T47D (cell line): Measurements from ENCODE around the gene PDE4B.
"Not testable (repeated sequence)": the region's sequence is repeated elsewhere in the genome, so short reads cannot be mapped to it uniquely, and the experiment has no call there.

Experiments used
- DNase-seq, 2 experiments: peaks; one replicate each; pipeline versions ENCODE4 v3.0.0 to v3.0.0-alpha.2; 2011 to 2012; ENCODE audit warnings: low read depth in 1 of 2, low spot score in 1 of 2
- JUND ChIP-seq: IDR thresholded peaks from 2 replicates; pipeline ENCODE4 v1.6.1; 2012; ENCODE audit warnings: low read depth
- in situ Hi-C: cut with HindIII; loops from 2 replicates; pipeline ENCODE4 v1.10.0; 2016; ENCODE audit warnings: low sequenced_read_pairs, low pct_unique_long_range_greater_than_20kb

The PDE4B gene

DNA sequence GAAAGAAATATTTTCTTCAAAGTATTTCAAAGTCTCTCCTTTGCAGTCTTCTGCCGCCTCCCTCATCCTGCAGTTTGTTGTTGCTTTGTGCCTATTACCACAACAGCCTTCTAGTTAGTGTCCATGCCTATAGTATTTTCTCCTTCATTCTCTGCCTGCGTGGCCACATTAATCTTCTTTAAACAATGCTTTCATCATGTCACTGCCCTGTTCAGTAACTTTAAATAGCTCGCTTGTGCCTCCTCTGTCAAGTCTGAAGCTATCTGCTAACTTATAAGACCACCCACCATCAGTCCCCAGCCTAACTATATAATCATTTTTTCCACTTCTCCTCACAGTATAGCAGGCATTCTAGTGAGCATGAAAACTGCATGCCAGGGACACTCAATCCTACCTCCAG, 290.3 kb downstream of the PDE4B start:
- in situ Hi-C loops: no loop called here
- DNase-seq: no peak
- no peak for TF ChIP-seq JUND

DNA sequence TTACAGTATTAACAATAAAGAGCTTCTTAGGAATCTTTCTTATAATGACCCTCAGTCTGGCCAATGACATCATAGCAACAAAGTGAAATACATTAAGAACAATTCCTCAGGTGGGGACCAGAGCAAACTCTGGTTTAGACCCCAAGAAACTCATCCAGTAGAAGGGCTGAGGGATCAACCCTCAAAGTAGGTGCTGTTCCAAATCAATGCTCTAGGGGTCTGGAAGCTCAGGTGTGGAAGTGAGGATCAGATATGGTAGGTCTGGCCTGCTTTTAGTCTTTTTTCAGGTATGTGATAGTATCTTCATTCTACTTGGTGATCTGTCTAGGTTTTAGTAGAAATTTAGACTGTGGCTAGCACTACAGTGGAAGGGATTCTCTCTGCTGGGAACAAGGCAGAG, 291.7 kb downstream of the PDE4B start:
- no peak for TF ChIP-seq JUND
- no peak for DNase-seq
- in situ Hi-C loops: no loop called here

DNA sequence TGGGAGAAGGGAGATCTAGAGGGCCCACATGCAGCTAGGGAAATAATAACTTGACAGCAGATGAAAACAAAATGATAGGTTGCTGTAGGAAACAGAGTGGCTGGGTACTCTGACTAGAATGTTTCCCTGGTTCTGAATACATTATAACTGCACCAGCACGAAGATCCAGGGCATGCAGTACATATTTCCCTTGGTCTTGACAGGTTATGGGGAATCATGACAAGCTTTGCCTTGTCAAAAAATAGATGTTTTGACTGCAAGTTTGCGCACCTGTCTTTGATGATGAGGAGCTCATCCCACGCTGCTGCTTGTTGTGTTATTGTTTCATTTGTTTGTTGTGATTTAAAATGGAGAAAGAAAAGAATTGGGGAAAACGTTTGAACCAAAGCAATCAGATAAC, 292.9 kb downstream of the PDE4B start:
- TF ChIP-seq JUND: no peak
- in situ Hi-C loops: no loop called here
- no peak for DNase-seq

DNA sequence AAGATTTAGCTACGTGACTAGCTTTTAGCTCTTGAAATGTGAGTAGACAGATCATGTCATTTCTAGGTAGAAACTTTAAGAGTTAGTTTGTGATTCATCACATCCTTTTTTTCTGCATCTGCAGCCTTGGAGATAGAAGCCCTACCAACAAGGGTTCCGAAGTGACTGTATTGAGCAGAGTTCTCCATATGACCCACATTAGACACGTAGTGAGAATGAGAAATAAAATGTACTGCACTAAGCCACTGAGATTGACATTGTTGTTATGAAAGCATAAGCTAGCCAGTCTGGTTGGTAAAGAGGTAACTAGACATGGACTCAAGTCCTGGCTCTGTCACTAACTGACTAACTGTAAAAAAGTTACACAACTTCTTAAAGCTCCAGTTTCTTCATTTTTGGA, 296.1 kb downstream of the PDE4B start:
- DNase-seq: no peak
- no peak for TF ChIP-seq JUND

DNA sequence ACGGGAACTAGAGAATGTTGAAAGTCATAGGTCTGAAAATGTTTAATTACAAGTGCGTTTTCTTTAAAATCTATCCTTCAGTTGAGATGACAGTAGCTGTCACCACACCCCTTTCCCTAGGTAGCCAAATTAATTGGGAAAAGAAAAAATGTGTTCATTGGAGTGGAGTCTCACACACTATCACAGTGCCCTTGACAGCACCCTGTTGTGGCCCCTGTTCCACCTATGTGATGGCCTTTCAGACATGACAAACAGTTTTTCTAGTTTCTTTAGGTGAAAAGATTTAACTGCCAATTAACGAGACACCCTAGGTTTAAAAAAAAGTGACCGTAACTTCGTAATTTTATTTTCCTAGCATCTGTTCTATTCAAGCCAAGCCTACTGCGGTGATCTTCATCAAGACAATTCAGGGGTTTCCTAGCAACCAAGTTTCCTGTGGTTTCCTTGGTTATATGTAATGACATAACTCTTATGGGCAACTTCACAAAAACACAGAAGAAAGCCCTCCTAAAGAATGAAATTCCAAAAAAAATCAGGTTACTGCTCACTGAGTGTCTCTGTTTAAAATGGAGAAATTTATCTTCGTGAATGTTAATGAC, 298.3 kb downstream of the PDE4B start:
- in situ Hi-C loops: no loop called here
- TF ChIP-seq JUND: no peak
- no peak for DNase-seq

More for the DNA sequence above, 296.1 kb downstream of the PDE4B start:
- in situ Hi-C loops: no loop called here

DNA sequence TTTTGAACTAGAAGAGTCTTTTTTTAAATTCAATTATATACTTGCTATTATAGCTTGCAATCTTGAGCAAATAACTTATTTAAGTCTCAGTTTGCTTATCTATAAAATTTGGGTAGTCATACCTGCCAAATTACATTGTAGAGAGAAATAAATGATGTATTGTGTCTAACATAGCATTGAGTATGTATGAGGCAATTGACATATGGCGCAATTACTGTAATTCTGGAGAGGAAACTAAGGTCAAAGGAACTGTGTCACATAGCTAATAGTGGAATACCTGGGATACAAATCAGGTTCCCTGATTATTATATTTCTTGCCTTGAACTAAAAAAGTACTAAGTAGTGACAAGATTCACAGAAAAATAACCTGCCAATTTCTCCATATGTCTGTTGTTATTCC, 302.5 kb downstream of the PDE4B start:
- in situ Hi-C loops: no loop called here
- no peak for TF ChIP-seq JUND
- no peak for DNase-seq

DNA sequence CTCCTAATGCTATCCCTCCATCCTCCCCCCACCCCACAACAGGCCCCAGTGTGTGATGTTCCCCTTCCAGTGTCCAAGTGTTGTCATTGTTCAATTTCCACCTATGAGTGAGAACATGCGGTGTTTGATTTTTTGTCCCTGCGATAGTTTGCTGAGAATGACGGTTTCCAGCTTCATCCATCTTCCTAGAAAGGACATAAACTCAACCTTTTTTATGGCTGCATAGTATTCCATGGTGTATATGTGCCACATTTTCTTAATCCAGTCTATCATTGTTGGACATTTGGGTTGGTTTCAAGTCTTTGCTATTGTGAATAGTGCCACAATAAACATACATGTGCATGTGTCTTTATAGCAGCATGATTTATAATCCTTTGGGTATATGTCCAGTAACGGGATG, 308.3 kb downstream of the PDE4B start:
- in situ Hi-C loops, DNase-seq: not testable (repeated sequence)

DNA sequence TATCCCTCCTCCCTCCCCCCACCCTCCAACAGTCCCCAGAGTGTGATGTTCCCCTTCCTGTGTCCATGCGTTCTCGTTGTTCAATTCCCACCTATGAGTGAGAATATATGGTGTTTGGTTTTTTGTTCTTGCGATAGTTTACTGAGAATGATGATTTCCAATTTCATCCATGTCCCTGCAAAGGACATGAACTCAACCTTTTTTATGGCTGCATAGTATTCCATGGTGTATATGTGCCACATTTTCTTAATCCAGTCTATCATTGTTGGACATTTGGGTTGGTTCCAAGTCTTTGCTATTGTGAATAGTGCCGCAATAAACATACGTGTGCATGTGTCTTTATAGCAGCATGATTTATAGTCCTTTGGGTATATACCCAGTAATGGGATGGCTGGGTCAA, 311.4 kb downstream of the PDE4B start:
- DNase-seq, in situ Hi-C loops: not testable (repeated sequence)

DNA sequence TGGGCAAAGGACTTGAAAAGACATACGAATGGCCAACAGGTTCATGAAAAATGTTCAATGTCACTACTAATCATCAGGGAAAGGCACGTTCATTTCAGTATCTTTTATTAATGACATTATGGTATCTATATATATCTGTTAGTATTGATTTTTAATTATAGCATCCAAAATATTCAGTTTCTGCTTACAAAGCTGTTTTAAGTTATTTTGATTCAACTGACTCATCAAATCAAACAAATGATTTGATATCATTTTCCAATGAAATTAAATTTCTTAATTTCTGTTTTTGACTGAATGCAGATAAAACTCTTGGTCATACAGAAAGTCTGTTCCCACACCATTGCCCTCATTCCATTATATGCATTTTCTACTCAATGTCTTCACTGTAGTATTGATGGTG, 315.9 kb downstream of the PDE4B start:
- DNase-seq: no peak
- in situ Hi-C loops: no loop called here
- no peak for TF ChIP-seq JUND

DNA sequence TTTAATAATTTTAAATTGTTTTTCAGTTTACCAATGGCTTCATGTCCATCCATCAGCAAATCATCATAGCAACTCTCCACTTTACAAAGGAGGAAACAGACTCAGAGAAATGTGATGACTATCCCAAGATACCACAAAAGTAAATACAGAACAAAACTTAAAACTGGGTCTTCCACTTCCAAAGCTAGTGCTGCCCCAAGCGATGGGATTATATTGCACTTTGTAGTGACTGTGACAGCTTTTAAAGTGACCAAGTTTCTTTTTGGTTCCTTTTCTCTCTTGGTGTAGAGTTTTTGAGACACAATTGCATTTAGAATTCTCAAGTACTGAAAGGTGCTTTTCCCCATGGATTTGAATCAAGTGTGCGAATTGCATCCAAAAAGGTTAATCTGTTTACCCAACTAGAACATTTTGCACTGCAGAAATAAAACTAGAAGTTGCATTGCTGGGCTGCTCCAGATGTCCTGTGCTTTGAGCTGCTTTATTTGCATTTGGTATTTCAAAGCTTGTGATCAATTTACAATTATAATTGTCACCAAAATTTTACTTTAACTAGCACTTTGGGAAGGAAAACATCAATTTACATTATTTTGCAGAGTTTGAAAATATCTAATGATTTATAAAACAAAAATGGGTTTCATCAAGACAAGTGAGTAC, 320.2 kb downstream of the PDE4B start:
- in situ Hi-C loops: no loop called here
- no peak for TF ChIP-seq JUND
- peak in 1 of 2 experiments; percentile 4 for DNase-seq

DNA sequence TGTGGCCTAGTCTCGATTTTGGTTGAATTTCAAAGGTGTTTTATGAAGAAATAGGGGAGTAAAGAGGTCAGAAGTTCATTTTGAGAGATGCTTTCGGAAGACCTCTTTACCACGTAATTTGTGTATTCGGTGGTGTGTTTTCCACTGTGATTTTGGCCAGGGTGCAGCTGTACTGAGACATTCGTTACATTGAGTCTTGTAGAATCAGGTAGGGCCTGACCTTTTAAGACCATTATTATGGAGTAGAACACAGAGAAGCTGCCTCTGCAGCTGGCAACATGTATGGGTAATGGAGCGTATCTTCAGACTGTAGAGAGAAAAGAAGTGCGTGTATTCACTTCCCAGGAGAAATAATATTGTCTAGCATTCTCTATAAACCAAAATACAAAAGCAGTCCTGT, 326.5 kb downstream of the PDE4B start:
- DNase-seq: no peak
- TF ChIP-seq JUND: no peak
- in situ Hi-C loops: no loop called here

DNA sequence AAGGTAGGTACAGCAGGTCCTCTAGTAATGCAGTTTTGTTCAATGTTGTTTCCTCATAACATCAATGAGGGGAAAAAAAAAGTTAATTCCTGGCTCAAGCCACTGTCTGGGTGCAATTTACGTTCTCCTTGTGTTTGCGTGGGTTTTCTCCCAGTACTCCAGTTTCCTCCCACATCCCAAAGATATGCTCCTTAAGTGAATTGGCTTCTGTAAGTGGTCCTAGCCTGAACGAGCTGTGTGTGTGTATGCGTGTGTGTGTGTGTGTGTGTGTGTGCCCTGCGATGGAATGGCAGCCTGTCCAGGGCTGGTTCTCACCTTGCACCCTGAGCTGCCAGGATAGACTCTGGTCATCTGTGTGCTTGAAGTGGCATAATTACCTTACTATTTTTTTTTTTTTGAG, 332.0 kb downstream of the PDE4B start:
- no peak for TF ChIP-seq JUND
- DNase-seq: no peak
- in situ Hi-C loops: no loop called here

DNA sequence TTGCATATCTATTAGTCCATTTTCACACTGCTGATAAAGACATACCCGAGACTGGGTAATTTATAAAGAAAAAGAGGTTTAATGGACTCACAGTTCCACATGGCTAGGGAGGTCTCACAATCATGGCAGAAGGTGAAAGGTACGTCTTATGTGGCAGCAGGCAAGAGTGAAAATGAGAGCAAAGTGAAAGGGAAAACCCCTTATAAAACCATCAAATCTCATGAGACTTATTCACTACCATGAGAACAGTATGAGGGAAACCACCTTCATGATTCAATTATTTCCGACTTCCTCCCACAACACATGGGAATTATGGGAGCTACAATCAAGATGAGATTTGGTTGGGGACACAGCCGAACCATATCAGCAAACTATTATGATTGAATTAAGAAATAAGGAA, 335.9 kb downstream of the PDE4B start:
- DNase-seq, in situ Hi-C loops: not testable (repeated sequence)

DNA sequence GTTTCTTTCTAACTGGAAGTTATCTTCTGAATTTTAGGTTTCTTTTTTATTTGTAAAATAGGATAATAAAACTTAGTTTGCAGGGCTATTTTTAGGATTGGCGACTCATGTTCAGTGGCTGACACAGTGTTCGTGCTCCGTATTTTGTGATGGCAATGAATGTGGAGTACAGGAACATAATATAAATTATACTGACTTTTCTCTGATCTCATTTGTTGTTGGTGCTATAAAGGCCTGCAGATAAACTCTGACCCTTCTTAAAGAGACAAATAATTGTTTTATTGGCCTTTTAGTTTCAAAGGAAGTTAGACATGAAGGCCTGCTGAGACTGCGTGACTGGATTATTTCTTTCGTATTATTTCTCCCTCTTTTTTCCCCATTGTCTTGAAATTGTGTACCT, 339.6 kb downstream of the PDE4B start:
- DNase-seq: no peak
- in situ Hi-C loops: no loop called here
- TF ChIP-seq JUND: no peak
